CD14-positive monocyte (primary cell): ENCODE measurements around the gene G2E3. TPM values are rescaled to one million over a fixed set of nuclear protein-coding genes. Genes with fewer than 3 reads are reported as not detected.
A peak's percentile ranks its signal among the peaks of the same experiment; 100 is the strongest.

Source experiments
- DNase-seq, 3 donors: peaks; one replicate each; pipeline ENCODE4 v3.0.0-alpha.2; 2011 to 2022
- H2AFZ ChIP-seq: 2 replicates; pipeline ENCODE4 v1.6.0; 2012; ENCODE audit warnings: mild to moderate bottlenecking, low read depth, low read length, inconsistent platforms; ENCODE audit not compliant: insufficient read depth, poor library complexity, severe bottlenecking
- H3K27ac ChIP-seq, 2 donors: 1 replicate in 1 of 2; 2 replicates in 1 of 2; pipeline ENCODE4 v1.5.1; 2012 to 2013; ENCODE audit warnings: low read length in 2 of 2, control low read depth in 1 of 2, inconsistent platforms in 1 of 2, low read depth in 1 of 2, mild to moderate bottlenecking in 1 of 2
- H3K27me3 ChIP-seq, 2 donors: one replicate each; pipeline versions ENCODE4 v1.6.0 to v1.6.1; 2011 to 2013; ENCODE audit warnings: low read length in 2 of 2; ENCODE audit not compliant: control insufficient read depth in 2 of 2, insufficient read depth in 2 of 2
- H3K36me3 ChIP-seq, 2 donors: replicated peaks in 1 of 2; 1 replicate in 1 of 2; 2 replicates in 1 of 2; pipeline versions ENCODE4 v1.5.1 to v1.6.1; 2012 to 2013; ENCODE audit warnings: low read length in 2 of 2, control low read depth in 1 of 2, inconsistent platforms in 1 of 2, mild to moderate bottlenecking in 1 of 2; ENCODE audit not compliant: insufficient read depth in 2 of 2, control insufficient read depth in 1 of 2
- H3K4me1 ChIP-seq, 2 donors: 1 replicate in 1 of 2; 2 replicates in 1 of 2; pipeline versions ENCODE4 v1.5.1 to v1.6.1; 2012 to 2013; ENCODE audit warnings: low read length in 2 of 2, control low read depth in 1 of 2, inconsistent platforms in 1 of 2, mild to moderate bottlenecking in 1 of 2, moderate library complexity in 1 of 2; ENCODE audit not compliant: insufficient read depth in 2 of 2, control insufficient read depth in 1 of 2
- H3K4me2 ChIP-seq: replicated peaks from 2 replicates; pipeline ENCODE3; 2012; ENCODE audit warnings: low read length, moderate library complexity, mild to moderate bottlenecking; ENCODE audit not compliant: poor library complexity, severe bottlenecking; ENCODE audit errors: extremely low read depth
- H3K4me3 ChIP-seq, 3 experiments: fragments of 200-600 bp in 1 of 3; sonication (generic) in 1 of 3; replicated peaks in 1 of 3; 1 replicate in 2 of 3; 2 replicates in 1 of 3; pipeline ENCODE4 v1.5.1; 2011 to 2013; ENCODE audit warnings: low read length in 3 of 3, mild to moderate bottlenecking in 3 of 3, control low read depth in 2 of 3, low read depth in 2 of 3, inconsistent platforms in 1 of 3, moderate library complexity in 1 of 3
- H3K79me2 ChIP-seq: 2 replicates; pipeline ENCODE4 v1.6.0; 2012; ENCODE audit warnings: mild to moderate bottlenecking, control low read depth, inconsistent platforms, low read length, moderate library complexity; ENCODE audit not compliant: insufficient read depth
- H3K9ac ChIP-seq: 2 replicates; pipeline ENCODE4 v1.6.0; 2017; ENCODE audit warnings: low read length, mild to moderate bottlenecking; ENCODE audit not compliant: insufficient read depth, poor library complexity, severe bottlenecking
- H3K9me3 ChIP-seq, 2 donors: replicated peaks in 1 of 2; 1 replicate in 1 of 2; 2 replicates in 1 of 2; pipeline versions ENCODE4 v1.5.1 to v1.6.1; 2012 to 2013; ENCODE audit warnings: low read length in 2 of 2, control low read depth in 1 of 2; ENCODE audit not compliant: control insufficient read depth in 1 of 2, insufficient read depth in 1 of 2
- H4K20me1 ChIP-seq: 2 replicates; pipeline ENCODE4 v1.6.0; 2012; ENCODE audit warnings: mild to moderate bottlenecking, low read length, control low read depth, moderate library complexity; ENCODE audit not compliant: insufficient read depth
- H3K27ac Mint-ChIP-seq, 7 donors: one replicate each; pipeline ENCODE4 v1.8.0; 2020; ENCODE audit warnings: mild to moderate bottlenecking in 7 of 7, mixed read lengths in 7 of 7, moderate library complexity in 6 of 7, inconsistent platforms in 2 of 7
- H3K27me3 Mint-ChIP-seq, 3 donors: one replicate each; pipeline ENCODE4 v1.8.0; 2021 to 2022; ENCODE audit warnings: low read depth in 3 of 3, mild to moderate bottlenecking in 3 of 3, mixed read lengths in 3 of 3, moderate library complexity in 3 of 3, inconsistent platforms in 1 of 3
- H3K36me3 Mint-ChIP-seq, 2 donors: one replicate each; pipeline ENCODE4 v1.8.0; 2020; ENCODE audit warnings: mixed read lengths in 2 of 2, inconsistent platforms in 1 of 2, mild to moderate bottlenecking in 1 of 2
- H3K4me1 Mint-ChIP-seq: one replicate; pipeline ENCODE4 v1.8.0; 2020; ENCODE audit warnings: mild to moderate bottlenecking, mixed read lengths
- H3K4me3 Mint-ChIP-seq, 2 donors: one replicate each; pipeline ENCODE4 v1.8.0; 2020; ENCODE audit warnings: mild to moderate bottlenecking in 2 of 2, mixed read lengths in 2 of 2, moderate library complexity in 1 of 2
- H3K9me3 Mint-ChIP-seq, 7 donors: one replicate each; pipeline ENCODE4 v1.8.0; 2020 to 2022; ENCODE audit warnings: mixed read lengths in 7 of 7, mild to moderate bottlenecking in 6 of 7, moderate library complexity in 6 of 7, inconsistent platforms in 2 of 7
- CTCF ChIP-seq: fragments of 200-600 bp; IDR thresholded peaks from one replicate; pipeline ENCODE4 v1.8.0; 2022; ENCODE audit warnings: antibody characterized with exemption, mild to moderate bottlenecking
- WGBS: methylation state at CpG from one replicate; pipeline ENCODE4 v1.1.5; 2013; ENCODE audit warnings: missing lambda C conversion rate; ENCODE audit not compliant: insufficient coverage; 5-methylcytosine and 5-hydroxymethylcytosine counted together
- intact Hi-C, 2 donors: fragments of 100-400 bp; cut with micrococcal nuclease; formaldehyde crosslinking; loops; one replicate each; pipeline versions ENCODE4 v1.15.0 to v1.15.1; 2023
- polyA plus RNA-seq, 3 donors: library from polyadenylated mRNA; depleted of rRNA in 1 of 3; unstranded in 2 of 3; stranded (reverse) in 1 of 3; fragments of 300-500 nt in 2 of 3; fragments of >200 nt in 1 of 3; fragmentation: Illumina TruSeq in 2 of 3; gene quantifications; 1 replicate in 2 of 3; 2 replicates in 1 of 3; pipeline ENCODE4 v1.2.3, GENCODE V29; 2012 to 2021

Gene G2E3
- polyA plus RNA-seq, 3 donors: 5.6 to 12.1 (median 5.6) TPM

- Histone ChIP-seq H3K4me2 (peak overlapping the region; percentile 88), H3K4me1 (peaks cover 14 to 26% of the 10 kb centered on the region in 2 donors), H4K20me1 (peaks cover 43% of the 10 kb centered on the region), H3K27ac (no peak overlapping the region), H3K36me3 (peaks cover 0 to 10% of the 10 kb centered on the region in 2 donors), H3K27me3 (no peaks in the 10 kb centered on the region), H3K4me3 (peak overlapping the region in 1 of 3 experiments; percentile 92), H3K9me3 (no peaks in the 10 kb centered on the region), H3K9ac (no peak overlapping the region), H3K79me2 (peaks cover 66% of the 10 kb centered on the region), H2AFZ (no peak overlapping the region)
- peak overlapping the region in 1 of 2 donors; percentile 40 for H3K4me3 Mint-ChIP-seq
- peak overlapping the region in 1 of 7 donors; percentile 19 for H3K27ac Mint-ChIP-seq
- H3K36me3 Mint-ChIP-seq: peaks cover 4 to 14% of the 10 kb centered on the region in 2 donors
- H3K27me3 Mint-ChIP-seq: peaks cover 0 to 5% (median 3%) of the 10 kb centered on the region in 3 donors
- H3K4me1 Mint-ChIP-seq: peaks cover 36% of the 10 kb centered on the region
- DNase-seq: no peak
- peaks cover 0 to 6% (median 2%) of the 10 kb centered on the region in 7 donors for H3K9me3 Mint-ChIP-seq
- intact Hi-C loops: no loop called here
- no peak for TF ChIP-seq CTCF
- WGBS: no CpG with 5 or more reads among the region's 1 CpG
These were observed 1.6 kb downstream of the G2E3 start for GRCh38 chr14:30560581-30560980.

- Mint-ChIP-seq H3K36me3 (peaks cover 6 to 12% of the 10 kb centered on the region in 2 donors), H3K27ac (no peak overlapping the region), H3K4me1 (peaks cover 43% of the 10 kb centered on the region), H3K4me3 (no peak overlapping the region), H3K27me3 (no peaks in the 10 kb centered on the region), H3K9me3 (peaks cover 0 to 6% (median 2%) of the 10 kb centered on the region in 7 donors)
- Histone ChIP-seq H3K79me2 (peaks cover 100% of the 10 kb centered on the region), H2AFZ (no peak overlapping the region), H3K4me1 (peaks cover 10 to 19% of the 10 kb centered on the region in 2 donors), H3K27ac (no peak overlapping the region), H3K36me3 (peaks cover 0 to 10% of the 10 kb centered on the region in 2 donors), H3K27me3 (no peaks in the 10 kb centered on the region), H4K20me1 (peaks cover 76% of the 10 kb centered on the region), H3K4me3 (no peak overlapping the region), H3K9me3 (no peaks in the 10 kb centered on the region), H3K4me2 (no peak overlapping the region), H3K9ac (no peak overlapping the region)
- no peak for TF ChIP-seq CTCF
- no peak for DNase-seq
- WGBS: 100% methylated on average over 1 of the region's 2 CpGs
- intact Hi-C loops: no loop called here
These were observed 5.4 kb downstream of the G2E3 start for GRCh38 chr14:30564235-30564867.
